K562 (cell line): Measurements from ENCODE around the gene OR2B2. TPM values are rescaled to one million over a fixed set of nuclear protein-coding genes. Genes with fewer than 3 reads are reported as not detected.

ENCODE experiments used
- ATF7 ChIP-seq: fragments of 450-650 bp; IDR thresholded peaks from 2 replicates; pipeline ENCODE4 v1.7.1; 2014; ENCODE audit warnings: mild to moderate bottlenecking, moderate library complexity
- ETV6 ChIP-seq, 3 experiments: fragments of 150-350 bp in 1 of 3; sonication (generic) in 1 of 3; formaldehyde crosslinking in 1 of 3; IDR thresholded peaks; 2 replicates each; pipeline versions ENCODE4 v1.6.1 to v1.8.0; 2014 to 2022; ENCODE audit warnings: borderline replicate concordance in 2 of 3, low read depth in 2 of 3, antibody characterized with exemption in 1 of 3, low read length in 1 of 3, mild to moderate bottlenecking in 1 of 3, missing genetic modification reagents in 1 of 3
- KDM1A ChIP-seq, 2 experiments: fragments of 450-650 bp; IDR thresholded peaks; 2 replicates each; pipeline ENCODE4 v1.6.1; 2016; ENCODE audit warnings: mild to moderate bottlenecking in 2 of 2
- MYC ChIP-seq, 2 experiments: fragments of 250-450 bp in 1 of 2; sonication (Bioruptor Pico) in 1 of 2; IDR thresholded peaks; 2 replicates each; pipeline versions ENCODE4 v1.5.1 to v1.6.1; 2012 to 2021; ENCODE audit warnings: low read depth in 2 of 2, borderline replicate concordance in 1 of 2, improper control_type of control experiment in 1 of 2, low read length in 1 of 2, mild to moderate bottlenecking in 1 of 2, moderate library complexity in 1 of 2
- MYNN ChIP-seq, 2 experiments: sonication (generic); formaldehyde crosslinking in 1 of 2; IDR thresholded peaks; 2 replicates each; pipeline versions ENCODE4 v1.5.0 to v1.6.1; 2016 to 2020; ENCODE audit warnings: antibody characterized with exemption in 1 of 2, missing genetic modification reagents in 1 of 2
- PHF21A ChIP-seq: fragments of 450-650 bp; IDR thresholded peaks from 2 replicates; pipeline ENCODE4 v1.6.1; 2017; ENCODE audit warnings: low read depth, borderline replicate concordance
- XRCC4 ChIP-seq: IDR thresholded peaks from one replicate; pipeline ENCODE4 v1.6.1; 2011; ENCODE audit not compliant: insufficient read depth, insufficient read length; ENCODE audit errors: extremely low read depth
- ZFPM2 ChIP-seq: fragments of 250-450 bp; sonication (Bioruptor Pico); IDR thresholded peaks from 2 replicates; pipeline ENCODE4 v1.5.1; 2022; ENCODE audit warnings: mild to moderate bottlenecking
- ZNF311 ChIP-seq: fragments of 250-450 bp; sonication (Bioruptor Pico); IDR thresholded peaks from 2 replicates; pipeline ENCODE4 v1.4.0; 2020; ENCODE audit warnings: mild to moderate bottlenecking, moderate library complexity
- ZNF436 ChIP-seq: fragments of 250-450, 450-650 bp; sonication (Bioruptor Pico); formaldehyde crosslinking; IDR thresholded peaks from 2 replicates; pipeline ENCODE4 v1.7.0; 2020; ENCODE audit warnings: mild to moderate bottlenecking
- ZSCAN29 ChIP-seq: fragments of 450-650 bp; IDR thresholded peaks from 2 replicates; pipeline ENCODE4 v1.6.1; 2017
- polyA plus RNA-seq, 8 experiments: library from polyadenylated mRNA; depleted of rRNA in 4 of 8; stranded (reverse) in 5 of 8; unstranded in 3 of 8; fragments of >200 nt; fragmentation: Nextera tagmentation in 2 of 8; fragmentation: Illumina TruSeq in 1 of 8; extraction: Ambion mirVana in 2 of 8; extraction: Trizol in 1 of 8; gene quantifications; 2 replicates each; pipeline versions ENCODE4 v1.2.1 to v1.2.3, GENCODE V29; 2011 to 2014; ENCODE audit warnings: inconsistent platforms in 1 of 8, missing spikeins in 1 of 8
- total RNA-seq, 7 experiments: library from RNA; depleted of rRNA in 6 of 7; stranded (reverse); fragments of >200 nt in 6 of 7; fragmentation: Illumina TruSeq in 2 of 7; extraction: Trizol in 2 of 7; gene quantifications; 2 replicates each; pipeline versions ENCODE4 v1.2.1 to v1.2.3, GENCODE V29; 2011 to 2021; ENCODE audit warnings: low replicate concordance in 1 of 7
- TF ChIP-seq, protein P1 (sequence below): fragments of 250-450 bp; sonication (Bioruptor Pico); IDR thresholded peaks from 2 replicates; pipeline ENCODE4 v1.4.0; 2020
- TF ChIP-seq, protein P2 (sequence below), 2 experiments: fragments of 450-650 bp in 1 of 2; sonication (generic) in 1 of 2; formaldehyde crosslinking; conservative IDR thresholded peaks; 2 replicates each; pipeline versions ENCODE4 v1.4.0 to v1.8.1; 2020 to 2022; ENCODE audit warnings: mild to moderate bottlenecking in 1 of 2, missing genetic modification reagents in 1 of 2
- TF ChIP-seq, protein P3 (sequence below): fragments of 450-650 bp; IDR thresholded peaks from 2 replicates; pipeline ENCODE4 v1.6.1; 2017; ENCODE audit warnings: mild to moderate bottlenecking, moderate library complexity
- TF ChIP-seq, protein P4 (sequence below): fragments of 450-650 bp; conservative IDR thresholded peaks from 2 replicates; pipeline ENCODE4 v1.6.1; 2016; ENCODE audit warnings: missing genetic modification characterization, low read depth, mild to moderate bottlenecking, missing compliant biosample characterization, moderate library complexity
- TF ChIP-seq, protein P5 (sequence below): sonication (generic); formaldehyde crosslinking; IDR thresholded peaks from 2 replicates; pipeline ENCODE4 v1.8.0; 2022; ENCODE audit warnings: mild to moderate bottlenecking, missing genetic modification reagents, borderline replicate concordance

The OR2B2 gene
- total and polyA plus RNA-seq, 9 of the 15 experiments (the other 6 are each of a cell fraction or from before 2014, with no cell fraction given) = 0.24 TPM; not detected in 8

DNA sequence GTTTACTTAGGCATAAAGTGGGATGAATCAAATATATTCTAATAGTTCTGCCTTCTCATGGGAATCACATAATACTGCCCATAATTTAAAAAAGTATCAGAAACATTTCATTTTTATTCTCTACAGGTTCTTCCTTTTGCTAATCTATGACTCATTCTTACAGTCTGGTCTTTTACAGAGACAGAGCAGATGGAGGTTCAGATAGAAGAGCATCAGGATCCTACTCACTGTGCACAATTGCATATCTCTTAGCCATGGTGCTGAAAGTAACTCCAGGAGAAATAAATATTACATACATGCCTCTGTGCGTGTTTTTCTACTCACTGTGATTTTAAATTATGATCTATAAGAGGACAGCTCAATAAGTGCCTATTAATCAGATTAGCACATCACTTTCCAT lies 28.6 kb upstream of the OR2B2 start (continued):
- TF ChIP-seq, protein P1, sequence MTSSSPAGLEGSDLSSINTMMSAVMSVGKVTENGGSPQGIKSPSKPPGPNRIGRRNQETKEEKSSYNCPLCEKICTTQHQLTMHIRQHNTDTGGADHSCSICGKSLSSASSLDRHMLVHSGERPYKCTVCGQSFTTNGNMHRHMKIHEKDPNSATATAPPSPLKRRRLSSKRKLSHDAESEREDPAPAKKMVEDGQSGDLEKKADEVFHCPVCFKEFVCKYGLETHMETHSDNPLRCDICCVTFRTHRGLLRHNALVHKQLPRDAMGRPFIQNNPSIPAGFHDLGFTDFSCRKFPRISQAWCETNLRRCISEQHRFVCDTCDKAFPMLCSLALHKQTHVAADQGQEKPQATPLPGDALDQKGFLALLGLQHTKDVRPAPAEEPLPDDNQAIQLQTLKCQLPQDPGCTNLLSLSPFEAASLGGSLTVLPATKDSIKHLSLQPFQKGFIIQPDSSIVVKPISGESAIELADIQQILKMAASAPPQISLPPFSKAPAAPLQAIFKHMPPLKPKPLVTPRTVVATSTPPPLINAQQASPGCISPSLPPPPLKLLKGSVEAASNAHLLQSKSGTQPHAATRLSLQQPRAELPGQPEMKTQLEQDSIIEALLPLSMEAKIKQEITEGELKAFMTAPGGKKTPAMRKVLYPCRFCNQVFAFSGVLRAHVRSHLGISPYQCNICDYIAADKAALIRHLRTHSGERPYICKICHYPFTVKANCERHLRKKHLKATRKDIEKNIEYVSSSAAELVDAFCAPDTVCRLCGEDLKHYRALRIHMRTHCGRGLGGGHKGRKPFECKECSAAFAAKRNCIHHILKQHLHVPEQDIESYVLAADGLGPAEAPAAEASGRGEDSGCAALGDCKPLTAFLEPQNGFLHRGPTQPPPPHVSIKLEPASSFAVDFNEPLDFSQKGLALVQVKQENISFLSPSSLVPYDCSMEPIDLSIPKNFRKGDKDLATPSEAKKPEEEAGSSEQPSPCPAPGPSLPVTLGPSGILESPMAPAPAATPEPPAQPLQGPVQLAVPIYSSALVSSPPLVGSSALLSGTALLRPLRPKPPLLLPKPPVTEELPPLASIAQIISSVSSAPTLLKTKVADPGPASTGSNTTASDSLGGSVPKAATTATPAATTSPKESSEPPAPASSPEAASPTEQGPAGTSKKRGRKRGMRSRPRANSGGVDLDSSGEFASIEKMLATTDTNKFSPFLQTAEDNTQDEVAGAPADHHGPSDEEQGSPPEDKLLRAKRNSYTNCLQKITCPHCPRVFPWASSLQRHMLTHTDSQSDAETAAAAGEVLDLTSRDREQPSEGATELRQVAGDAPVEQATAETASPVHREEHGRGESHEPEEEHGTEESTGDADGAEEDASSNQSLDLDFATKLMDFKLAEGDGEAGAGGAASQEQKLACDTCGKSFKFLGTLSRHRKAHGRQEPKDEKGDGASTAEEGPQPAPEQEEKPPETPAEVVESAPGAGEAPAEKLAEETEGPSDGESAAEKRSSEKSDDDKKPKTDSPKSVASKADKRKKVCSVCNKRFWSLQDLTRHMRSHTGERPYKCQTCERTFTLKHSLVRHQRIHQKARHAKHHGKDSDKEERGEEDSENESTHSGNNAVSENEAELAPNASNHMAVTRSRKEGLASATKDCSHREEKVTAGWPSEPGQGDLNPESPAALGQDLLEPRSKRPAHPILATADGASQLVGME (CRISPR knock-in tag) = no peak
- TF ChIP-seq, protein P2, sequence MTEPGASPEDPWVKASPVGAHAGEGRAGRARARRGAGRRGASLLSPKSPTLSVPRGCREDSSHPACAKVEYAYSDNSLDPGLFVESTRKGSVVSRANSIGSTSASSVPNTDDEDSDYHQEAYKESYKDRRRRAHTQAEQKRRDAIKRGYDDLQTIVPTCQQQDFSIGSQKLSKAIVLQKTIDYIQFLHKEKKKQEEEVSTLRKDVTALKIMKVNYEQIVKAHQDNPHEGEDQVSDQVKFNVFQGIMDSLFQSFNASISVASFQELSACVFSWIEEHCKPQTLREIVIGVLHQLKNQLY (CRISPR knock-in tag; conservative IDR thresholded peaks at IDR 0.05) = no peak
- TF ChIP-seq, protein P3, sequence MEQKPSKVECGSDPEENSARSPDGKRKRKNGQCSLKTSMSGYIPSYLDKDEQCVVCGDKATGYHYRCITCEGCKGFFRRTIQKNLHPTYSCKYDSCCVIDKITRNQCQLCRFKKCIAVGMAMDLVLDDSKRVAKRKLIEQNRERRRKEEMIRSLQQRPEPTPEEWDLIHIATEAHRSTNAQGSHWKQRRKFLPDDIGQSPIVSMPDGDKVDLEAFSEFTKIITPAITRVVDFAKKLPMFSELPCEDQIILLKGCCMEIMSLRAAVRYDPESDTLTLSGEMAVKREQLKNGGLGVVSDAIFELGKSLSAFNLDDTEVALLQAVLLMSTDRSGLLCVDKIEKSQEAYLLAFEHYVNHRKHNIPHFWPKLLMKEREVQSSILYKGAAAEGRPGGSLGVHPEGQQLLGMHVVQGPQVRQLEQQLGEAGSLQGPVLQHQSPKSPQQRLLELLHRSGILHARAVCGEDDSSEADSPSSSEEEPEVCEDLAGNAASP = no peak
- TF ChIP-seq ZNF436 (no peak), ZSCAN29 (no peak), ATF7 (no peak), MYC (IDR thresholded peaks at IDR 0.05; ENCODE audit: low read depth, low read length) (no peak), MYC (CRISPR knock-in tag; IDR thresholded peaks at IDR 0.05; ENCODE audit: borderline replicate concordance, low read depth) (no peak), ETV6 (IDR thresholded peaks at IDR 0.05; ENCODE audit: borderline replicate concordance in 1 of 2, low read depth in 2 of 2, low read length in 1 of 2) (no peak), ETV6 (CRISPR knock-in tag; IDR thresholded peaks at IDR 0.05; ENCODE audit: borderline replicate concordance) (no peak), XRCC4 (no peak), KDM1A (IDR thresholded peaks at IDR 0.05) (peak; percentile 36 to 53; a peak in 1 of 4 replicates), MYNN (IDR thresholded peaks at IDR 0.05) (no peak), MYNN (CRISPR knock-in tag; IDR thresholded peaks at IDR 0.05) (no peak), ZNF311 (CRISPR knock-in tag) (no peak), ZFPM2 (CRISPR knock-in tag) (no peak), PHF21A (no peak)
- TF ChIP-seq, protein P4, sequence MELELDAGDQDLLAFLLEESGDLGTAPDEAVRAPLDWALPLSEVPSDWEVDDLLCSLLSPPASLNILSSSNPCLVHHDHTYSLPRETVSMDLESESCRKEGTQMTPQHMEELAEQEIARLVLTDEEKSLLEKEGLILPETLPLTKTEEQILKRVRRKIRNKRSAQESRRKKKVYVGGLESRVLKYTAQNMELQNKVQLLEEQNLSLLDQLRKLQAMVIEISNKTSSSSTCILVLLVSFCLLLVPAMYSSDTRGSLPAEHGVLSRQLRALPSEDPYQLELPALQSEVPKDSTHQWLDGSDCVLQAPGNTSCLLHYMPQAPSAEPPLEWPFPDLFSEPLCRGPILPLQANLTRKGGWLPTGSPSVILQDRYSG (tag) = no peak
- TF ChIP-seq, protein P5, sequence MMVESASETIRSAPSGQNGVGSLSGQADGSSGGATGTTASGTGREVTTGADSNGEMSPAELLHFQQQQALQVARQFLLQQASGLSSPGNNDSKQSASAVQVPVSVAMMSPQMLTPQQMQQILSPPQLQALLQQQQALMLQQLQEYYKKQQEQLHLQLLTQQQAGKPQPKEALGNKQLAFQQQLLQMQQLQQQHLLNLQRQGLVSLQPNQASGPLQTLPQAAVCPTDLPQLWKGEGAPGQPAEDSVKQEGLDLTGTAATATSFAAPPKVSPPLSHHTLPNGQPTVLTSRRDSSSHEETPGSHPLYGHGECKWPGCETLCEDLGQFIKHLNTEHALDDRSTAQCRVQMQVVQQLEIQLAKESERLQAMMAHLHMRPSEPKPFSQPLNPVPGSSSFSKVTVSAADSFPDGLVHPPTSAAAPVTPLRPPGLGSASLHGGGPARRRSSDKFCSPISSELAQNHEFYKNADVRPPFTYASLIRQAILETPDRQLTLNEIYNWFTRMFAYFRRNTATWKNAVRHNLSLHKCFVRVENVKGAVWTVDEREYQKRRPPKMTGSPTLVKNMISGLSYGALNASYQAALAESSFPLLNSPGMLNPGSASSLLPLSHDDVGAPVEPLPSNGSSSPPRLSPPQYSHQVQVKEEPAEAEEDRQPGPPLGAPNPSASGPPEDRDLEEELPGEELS (CRISPR knock-in tag) = no peak
